ENCODE measurements around the gene CFAP45.

Gene CFAP45

GRCh38 chr1:159867664-159868026 is 32.3 kb downstream of the CFAP45 start:
- no peak for TF ChIP-seq CTCF (IDR thresholded peaks at IDR 0.05; ENCODE audit: insufficient read depth, low read length, poor library complexity, severe bottlenecking)
- H3K4me3 ChIP-seq (replicated peaks; ENCODE audit: low read depth, low read length): no peak overlapping the region
- DNase-seq (ENCODE audit: extremely low read depth, insufficient read length): no peak

GRCh38 chr1:159866905-159867663 is 32.9 kb downstream of the CFAP45 start:
- Histone ChIP-seq H3K27me3 (replicated peaks; ENCODE audit: control insufficient read depth, insufficient read depth, low read length) (no peaks in the 10 kb centered on the region; the same call in none of the 2 replicates), H3K4me3 (replicated peaks; ENCODE audit: low read depth, low read length) (no peak overlapping the region), H3K36me3 (ENCODE audit: control insufficient read depth, insufficient read depth, low read length) (no peaks in the 10 kb centered on the region)
- no peak for TF ChIP-seq CTCF (IDR thresholded peaks at IDR 0.05; ENCODE audit: insufficient read depth, low read length, poor library complexity, severe bottlenecking)
- DNase-seq (ENCODE audit: extremely low read depth, insufficient read length): no peak

More at GRCh38 chr1:159867664-159868026, 32.3 kb downstream of the CFAP45 start:
- Histone ChIP-seq H3K27me3 (replicated peaks; ENCODE audit: control insufficient read depth, insufficient read depth, low read length) (no peaks in the 10 kb centered on the region; the same call in none of the 2 replicates), H3K36me3 (ENCODE audit: control insufficient read depth, insufficient read depth, low read length) (no peaks in the 10 kb centered on the region)

GRCh38 chr1:159866066-159866465 is 33.9 kb downstream of the CFAP45 start:
- Histone ChIP-seq H3K27me3 (replicated peaks; ENCODE audit: control insufficient read depth, insufficient read depth, low read length) (no peaks in the 10 kb centered on the region; the same call in none of the 2 replicates), H3K36me3 (ENCODE audit: control insufficient read depth, insufficient read depth, low read length) (no peaks in the 10 kb centered on the region), H3K4me3 (replicated peaks; ENCODE audit: low read depth, low read length) (no peak overlapping the region)
- no peak for DNase-seq (ENCODE audit: extremely low read depth, insufficient read length)
- TF ChIP-seq CTCF (IDR thresholded peaks at IDR 0.05; ENCODE audit: insufficient read depth, low read length, poor library complexity, severe bottlenecking): no peak

- no peak for DNase-seq (ENCODE audit: extremely low read depth, insufficient read length)
- TF ChIP-seq CTCF (IDR thresholded peaks at IDR 0.05; ENCODE audit: insufficient read depth, low read length, poor library complexity, severe bottlenecking): no peak
- Histone ChIP-seq H3K36me3 (ENCODE audit: control insufficient read depth, insufficient read depth, low read length) (no peaks in the 10 kb centered on the region), H3K27me3 (replicated peaks; ENCODE audit: control insufficient read depth, insufficient read depth, low read length) (peaks cover 1% of the 10 kb centered on the region), H3K4me3 (replicated peaks; ENCODE audit: low read depth, low read length) (no peak overlapping the region)
Observed at GRCh38 chr1:159864262-159864661, 35.7 kb downstream of the CFAP45 start.

- no peak for TF ChIP-seq CTCF (IDR thresholded peaks at IDR 0.05; ENCODE audit: insufficient read depth, low read length, poor library complexity, severe bottlenecking)
- H3K27me3 ChIP-seq (replicated peaks; ENCODE audit: control insufficient read depth, insufficient read depth, low read length): peaks cover 1% of the 10 kb centered on the region
- no peak within 1 kb of the TSS for H3K4me3 ChIP-seq (replicated peaks; ENCODE audit: low read depth, low read length)
- no peak for DNase-seq (ENCODE audit: extremely low read depth, insufficient read length)
- no peaks in the 10 kb centered on the region for H3K36me3 ChIP-seq (ENCODE audit: control insufficient read depth, insufficient read depth, low read length)
Observed at GRCh38 chr1:159862557-159862956, 37.4 kb downstream of the CFAP45 start, which contains the start of gene VSIG8. TSS of gene VSIG8 (minus strand) at chr1:159862657. CDS start at chr1:159862521, 136 bp downstream.

Measured in GM06990 (cell line).